ENCODE data around the gene ASF1A.

ASF1A gene

GRCh38 chr6:118869894-118870589 is 23.9 kb upstream of the ASF1A start:
- no peak for TF ChIP-seq CTCF (IDR thresholded peaks at IDR 0.05; ENCODE audit: low read depth, low read length, missing control alignments)
- no peak for DNase-seq (ENCODE audit: low read depth)
- no peak overlapping the region for H3K4me3 ChIP-seq (ENCODE audit: low read depth, low read length)
- in situ Hi-C loops (cut with HindIII; ENCODE audit: low sequenced_read_pairs): no loop called here

- no peak for TF ChIP-seq CTCF (IDR thresholded peaks at IDR 0.05; ENCODE audit: low read depth, low read length, missing control alignments)
- no peak for DNase-seq (ENCODE audit: low read depth)
- no peak overlapping the region for H3K4me3 ChIP-seq (ENCODE audit: low read depth, low read length)
- in situ Hi-C loops (cut with HindIII; ENCODE audit: low sequenced_read_pairs): no loop called here
These were observed 22.6 kb upstream of the ASF1A start for GRCh38 chr6:118871331-118871730.

GRCh38 chr6:118872318-118872717 is 21.6 kb upstream of the ASF1A start:
- DNase-seq (ENCODE audit: low read depth): no peak
- in situ Hi-C loops (cut with HindIII; ENCODE audit: low sequenced_read_pairs): no loop called here
- TF ChIP-seq CTCF (IDR thresholded peaks at IDR 0.05; ENCODE audit: low read depth, low read length, missing control alignments): no peak

GRCh38 chr6:118872726-118873125 is 21.2 kb upstream of the ASF1A start:
- TF ChIP-seq CTCF (IDR thresholded peaks at IDR 0.05; ENCODE audit: low read depth, low read length, missing control alignments): no peak
- in situ Hi-C loops (cut with HindIII; ENCODE audit: low sequenced_read_pairs): no loop called here
- H3K4me3 ChIP-seq (ENCODE audit: low read depth, low read length): no peak overlapping the region
- no peak for DNase-seq (ENCODE audit: low read depth)

More at GRCh38 chr6:118872318-118872717, 21.6 kb upstream of the ASF1A start:
- H3K4me3 ChIP-seq (ENCODE audit: low read depth, low read length): no peak overlapping the region

- H3K4me3 ChIP-seq (ENCODE audit: low read depth, low read length): no peak overlapping the region
- no peak for DNase-seq (ENCODE audit: low read depth)
- TF ChIP-seq CTCF (IDR thresholded peaks at IDR 0.05; ENCODE audit: low read depth, low read length, missing control alignments): no peak
- in situ Hi-C loops (cut with HindIII; ENCODE audit: low sequenced_read_pairs): no loop called here
These were observed 20.7 kb upstream of the ASF1A start for GRCh38 chr6:118873239-118873638.

- no peak for DNase-seq (ENCODE audit: low read depth)
- in situ Hi-C loops (cut with HindIII; ENCODE audit: low sequenced_read_pairs): no loop called here
- no peak for TF ChIP-seq CTCF (IDR thresholded peaks at IDR 0.05; ENCODE audit: low read depth, low read length, missing control alignments)
- H3K4me3 ChIP-seq (ENCODE audit: low read depth, low read length): no peak overlapping the region
These were observed 18.3 kb upstream of the ASF1A start for GRCh38 chr6:118875672-118876071.

Data from astrocyte of the cerebellum (primary cell).